GM12875 (cell line): ENCODE measurements around the gene HSPA1L.

Experiments used
- H3K4me3 ChIP-seq: one replicate; pipeline ENCODE4 v1.5.1; 2011; ENCODE audit warnings: low read depth, low read length, control low read depth
- CTCF ChIP-seq: IDR thresholded peaks from 2 replicates; pipeline ENCODE4 v1.5.1; 2011; ENCODE audit warnings: low read depth, mild to moderate bottlenecking, control low read depth, inconsistent platforms, low read length, moderate library complexity, borderline replicate concordance; ENCODE audit not compliant: insufficient read depth

The HSPA1L gene

DNA sequence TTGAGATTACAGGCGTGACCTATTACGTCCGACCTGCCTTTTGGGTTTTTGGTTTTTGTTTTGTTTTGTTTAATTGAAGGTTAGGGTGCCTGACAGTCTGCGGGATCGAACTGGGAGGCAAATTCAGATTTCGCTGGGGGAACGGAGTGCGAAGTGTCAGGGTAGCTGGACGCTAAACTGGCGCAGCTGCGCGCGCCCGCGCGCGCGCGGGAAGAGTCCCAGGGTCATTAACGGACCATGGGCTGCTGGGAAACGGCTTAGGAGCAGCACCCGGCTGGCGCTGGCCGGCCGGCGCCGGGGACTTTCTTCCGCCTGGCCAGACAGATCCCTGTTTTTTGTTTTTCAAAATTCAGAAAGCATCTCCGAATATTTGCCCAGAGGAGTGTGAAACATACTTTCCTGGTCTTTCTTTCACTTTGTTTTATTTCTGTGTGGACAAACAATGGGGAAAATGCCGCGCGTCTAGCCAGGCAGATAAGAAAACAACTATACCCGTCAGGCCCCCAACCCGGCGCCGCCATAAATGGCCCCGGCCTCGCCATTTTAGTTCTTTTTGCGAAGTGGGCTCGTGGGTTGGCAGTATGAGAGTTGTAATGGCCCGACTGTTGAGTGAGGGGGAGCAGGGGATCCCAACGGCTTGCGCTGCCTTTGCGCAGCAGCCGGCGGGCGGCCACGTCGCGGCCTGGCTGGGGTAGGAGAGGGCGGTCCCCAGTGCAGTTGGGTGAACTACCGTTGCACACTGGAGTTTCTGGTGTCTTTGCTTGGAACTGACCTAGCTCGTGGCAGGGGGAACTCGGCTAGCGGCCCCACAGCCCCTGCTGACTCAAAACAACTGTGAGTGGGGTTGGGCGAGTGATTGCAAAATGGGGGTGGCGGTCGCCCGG lies 19.5 kb upstream of the HSPA1L start:
- no peak for TF ChIP-seq CTCF
- peak overlapping the region; percentile 66 for H3K4me3 ChIP-seq

DNA sequence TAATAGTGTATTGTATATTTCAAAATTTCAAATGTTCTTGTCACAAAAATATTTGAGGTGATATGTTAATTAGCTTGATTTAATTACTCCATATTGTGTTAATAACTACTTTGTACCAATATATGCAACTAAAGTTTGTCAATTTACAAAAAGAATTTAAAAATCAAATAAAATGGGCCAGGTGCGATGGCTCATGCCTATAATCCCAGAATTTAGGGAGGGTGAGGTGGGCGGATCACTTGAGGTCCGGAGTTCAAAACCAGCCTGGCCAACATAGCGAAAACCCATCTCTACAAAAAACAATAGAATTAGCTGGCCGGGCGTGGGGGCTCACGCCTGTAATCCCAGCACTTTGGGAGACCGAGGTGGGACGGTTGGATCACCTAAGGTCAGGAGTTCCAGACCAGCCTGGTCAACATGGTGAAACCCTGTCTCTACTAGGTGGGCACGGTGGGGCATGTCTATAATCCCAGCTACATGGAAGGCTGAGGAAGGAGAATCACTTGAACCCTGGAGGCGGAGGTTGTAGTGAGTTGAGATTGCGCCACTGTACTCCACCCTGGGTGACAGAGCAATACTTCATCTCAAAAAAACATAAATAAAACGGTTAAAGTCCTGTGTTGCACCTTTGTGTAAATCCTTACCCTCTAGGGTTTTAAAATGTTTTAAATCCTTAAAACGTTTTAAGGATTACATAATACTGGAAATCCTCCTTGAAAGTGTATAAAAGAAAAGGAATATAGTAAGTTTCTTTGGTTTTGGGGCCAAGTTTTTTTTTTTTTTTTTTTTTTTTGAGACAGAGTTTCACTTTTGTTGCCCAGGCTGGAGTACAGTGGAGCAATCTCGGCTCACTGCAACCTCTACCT lies 16.5 kb upstream of the HSPA1L start:
- H3K4me3 ChIP-seq = no peak overlapping the region
- TF ChIP-seq CTCF = no peak

DNA sequence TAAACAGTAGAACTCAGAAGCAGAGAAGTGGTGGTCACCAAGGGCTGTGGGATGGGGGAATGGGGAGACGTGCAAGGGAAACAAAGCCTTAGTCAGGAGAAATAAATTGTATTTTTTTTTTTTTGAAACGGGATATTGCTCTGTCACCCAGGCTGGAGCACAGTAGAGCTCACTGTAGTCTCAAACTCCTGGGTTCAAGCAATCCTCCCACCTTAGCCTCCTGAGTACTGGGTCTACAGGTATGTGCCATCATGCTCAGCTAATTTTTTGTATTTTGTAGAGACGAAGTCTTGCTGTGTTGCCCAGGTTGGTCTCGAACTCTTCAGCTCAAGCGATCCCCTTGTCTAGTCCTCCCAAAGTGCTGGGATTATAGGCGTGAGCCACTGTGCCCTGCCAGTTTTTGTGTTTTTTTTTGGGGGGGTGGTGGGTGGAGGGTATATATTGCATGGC lies 15.8 kb upstream of the HSPA1L start:
- no peak for TF ChIP-seq CTCF
- H3K4me3 ChIP-seq = peak overlapping the region; percentile 0

DNA sequence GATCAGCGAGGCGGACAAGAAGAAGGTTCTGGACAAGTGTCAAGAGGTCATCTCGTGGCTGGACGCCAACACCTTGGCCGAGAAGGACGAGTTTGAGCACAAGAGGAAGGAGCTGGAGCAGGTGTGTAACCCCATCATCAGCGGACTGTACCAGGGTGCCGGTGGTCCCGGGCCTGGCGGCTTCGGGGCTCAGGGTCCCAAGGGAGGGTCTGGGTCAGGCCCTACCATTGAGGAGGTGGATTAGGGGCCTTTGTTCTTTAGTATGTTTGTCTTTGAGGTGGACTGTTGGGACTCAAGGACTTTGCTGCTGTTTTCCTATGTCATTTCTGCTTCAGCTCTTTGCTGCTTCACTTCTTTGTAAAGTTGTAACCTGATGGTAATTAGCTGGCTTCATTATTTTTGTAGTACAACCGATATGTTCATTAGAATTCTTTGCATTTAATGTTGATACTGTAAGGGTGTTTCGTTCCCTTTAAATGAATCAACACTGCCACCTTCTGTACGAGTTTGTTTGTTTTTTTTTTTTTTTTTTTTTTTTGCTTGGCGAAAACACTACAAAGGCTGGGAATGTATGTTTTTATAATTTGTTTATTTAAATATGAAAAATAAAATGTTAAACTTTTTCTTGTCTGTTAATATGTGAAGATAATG lies 14.7 kb upstream of the HSPA1L start:
- no peak for TF ChIP-seq CTCF
- H3K4me3 ChIP-seq = peak overlapping the region; percentile 22

GRCh38 chr6:31827286-31828079 lies 12.4 kb upstream of the HSPA1L start, which contains the start of gene HSPA1B:
Gene HSPA1B (plus strand): TSS chr6:31827738. CDS start chr6:31827951, 213 bp downstream.
- H3K4me3 ChIP-seq = peak within 1 kb of the TSS; percentile 53
- no peak for TF ChIP-seq CTCF

GRCh38 chr6:31826793-31827285 lies 11.8 kb upstream of the HSPA1L start:
- TF ChIP-seq CTCF = no peak
- H3K4me3 ChIP-seq = peak overlapping the region; percentile 53
